ENCODE results near the gene EPB41L5. TPM values are rescaled to one million over a fixed set of nuclear protein-coding genes. Genes with fewer than 3 reads are reported as not detected.
A peak's percentile ranks its signal among the peaks of the same experiment; 100 is the strongest.
"Not testable (repeated sequence)": the region's sequence is repeated elsewhere in the genome, so short reads cannot be mapped to it uniquely, and the experiment has no call there.

EPB41L5 gene
- 93.7 TPM for total RNA-seq
- long read RNA-seq, full-length matches to known transcripts = 89 of 132 reads
- long read RNA-seq, partial matches to known transcripts = 18 of 132 reads
- long read RNA-seq, other reads (novel, unspliced or antisense) = 25 of 132 reads

DNA sequence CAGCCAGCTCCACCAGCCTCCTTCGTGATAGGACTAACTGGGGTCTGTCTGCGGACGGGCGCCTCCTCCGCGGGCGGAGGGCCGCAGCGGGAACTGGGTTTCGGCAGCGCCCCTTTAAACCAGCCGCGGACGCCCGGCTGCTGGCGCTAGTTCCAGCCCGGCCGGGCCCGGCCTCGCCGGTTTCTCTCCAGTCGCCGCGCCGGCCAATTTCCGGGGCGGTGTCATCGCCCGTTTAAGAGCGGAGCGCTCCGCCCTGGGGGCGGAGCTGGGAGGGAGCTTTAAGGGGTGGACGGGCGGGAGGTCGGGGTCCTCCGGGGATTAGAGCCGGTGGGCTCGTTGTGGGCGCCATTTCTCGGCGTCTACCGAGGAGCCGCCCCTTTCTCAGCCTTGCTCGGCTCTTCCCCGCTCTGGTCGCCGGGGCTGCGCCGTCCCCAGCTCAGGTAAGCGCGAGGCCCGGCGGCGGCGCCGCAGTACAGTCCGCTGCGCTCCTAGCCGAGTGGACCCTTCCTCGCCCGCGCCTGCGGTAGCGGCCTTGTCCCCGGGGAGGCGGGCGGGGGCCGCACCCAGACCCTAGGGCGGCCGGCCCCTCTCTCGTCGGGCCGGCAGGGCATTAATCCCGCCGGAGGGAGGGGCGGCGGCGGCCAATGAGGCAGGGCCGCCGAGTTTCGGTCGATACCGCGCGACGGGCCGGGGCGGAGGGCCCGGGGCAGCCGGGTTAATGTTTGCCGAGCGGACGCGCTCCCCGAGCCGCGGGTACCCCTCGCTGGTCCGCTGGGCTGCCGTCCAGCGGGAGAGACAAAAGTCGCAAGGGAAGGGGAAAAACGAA, at the start of gene EPB41L5:
TSS of gene EPB41L5 (plus strand) at position 307 of the 826 bp plus-strand sequence. CDS start 6,008 bp downstream, outside the sequence.
- ATAC-seq = peak; percentile 98
- H3K4me3 ChIP-seq = peak within 1 kb of the TSS; percentile 98
- peak; percentile 95 for DNase-seq
- intact Hi-C loops (cut with DNase I) = no loop called here
- no peaks in the 10 kb centered on the region for H3K36me3 ChIP-seq
- peaks cover 13% of the 10 kb centered on the region for H3K4me1 ChIP-seq
- H3K27ac ChIP-seq = peak within 1 kb of the TSS; percentile 94
- no peak for TF ChIP-seq CTCF (IDR thresholded peaks at IDR 0.05)
- H3K9me3 ChIP-seq = no peaks in the 10 kb centered on the region
- no peaks in the 10 kb centered on the region for H3K27me3 ChIP-seq (ENCODE audit: low read depth)

- H3K9me3 ChIP-seq = no peaks in the 10 kb centered on the region
- H3K27ac ChIP-seq = no peak overlapping the region
- no peaks in the 10 kb centered on the region for H3K4me1 ChIP-seq
- peaks cover 10% of the 10 kb centered on the region for H3K36me3 ChIP-seq
- ATAC-seq = no peak
- H3K4me3 ChIP-seq = no peak overlapping the region
- H3K27me3 ChIP-seq (ENCODE audit: low read depth) = no peaks in the 10 kb centered on the region
- intact Hi-C loops (cut with DNase I) = no loop called here
- no peak for TF ChIP-seq CTCF (IDR thresholded peaks at IDR 0.05)
- no peak for DNase-seq
These were observed 31.0 kb upstream of the EPB41L5 start for GRCh38 chr2:119981896-119982295.

DNA sequence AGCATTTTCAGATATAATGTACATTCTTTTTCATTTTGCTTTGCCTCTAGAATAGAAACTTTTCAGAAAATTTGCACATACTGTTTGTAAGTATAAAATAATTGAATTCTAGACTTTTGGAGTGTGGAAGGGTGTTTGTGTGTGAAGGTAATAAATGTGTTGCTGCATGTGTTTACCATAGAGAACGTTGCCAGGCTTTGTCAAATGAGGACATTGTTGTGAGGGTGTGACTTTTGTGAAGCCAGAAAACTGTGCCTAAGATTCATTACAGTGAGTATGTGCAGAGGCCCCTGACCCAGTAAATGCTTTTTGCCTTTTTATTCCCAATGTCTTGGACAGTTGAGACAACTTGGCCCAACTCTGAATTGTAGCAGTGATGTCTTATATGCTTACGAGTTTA, 30.4 kb upstream of the EPB41L5 start:
- Histone ChIP-seq H3K36me3 (peaks cover 6% of the 10 kb centered on the region), H3K27me3 (ENCODE audit: low read depth) (no peaks in the 10 kb centered on the region), H3K9me3 (no peaks in the 10 kb centered on the region), H3K4me3 (no peak overlapping the region), H3K4me1 (no peaks in the 10 kb centered on the region), H3K27ac (no peak overlapping the region)
- no peak for DNase-seq
- intact Hi-C loops (cut with DNase I) = no loop called here
- no peak for ATAC-seq
- TF ChIP-seq CTCF (IDR thresholded peaks at IDR 0.05) = no peak

- intact Hi-C loops (cut with DNase I) = no loop called here
- TF ChIP-seq CTCF (IDR thresholded peaks at IDR 0.05) = no peak
- H3K9me3 ChIP-seq = no peaks in the 10 kb centered on the region
- H3K4me1 ChIP-seq = no peaks in the 10 kb centered on the region
- no peak overlapping the region for H3K27ac ChIP-seq
- peaks cover under 1% of the 10 kb centered on the region for H3K36me3 ChIP-seq
- ATAC-seq (no peak), DNase-seq (no peak)
- H3K27me3 ChIP-seq (ENCODE audit: low read depth) = no peaks in the 10 kb centered on the region
- no peak overlapping the region for H3K4me3 ChIP-seq
These were observed 29.8 kb upstream of the EPB41L5 start for GRCh38 chr2:119983108-119983507.

GRCh38 chr2:119996148-119996547, 16.7 kb upstream of the EPB41L5 start:
- TF ChIP-seq CTCF (IDR thresholded peaks at IDR 0.05) = no peak
- Histone ChIP-seq H3K9me3 (no peaks in the 10 kb centered on the region), H3K27ac (no peak overlapping the region), H3K27me3 (ENCODE audit: low read depth) (no peaks in the 10 kb centered on the region), H3K36me3 (no peaks in the 10 kb centered on the region), H3K4me1 (no peaks in the 10 kb centered on the region), H3K4me3 (no peak overlapping the region)
- no peak for ATAC-seq
- no peak for DNase-seq
- intact Hi-C loops (cut with DNase I) = no loop called here

DNA sequence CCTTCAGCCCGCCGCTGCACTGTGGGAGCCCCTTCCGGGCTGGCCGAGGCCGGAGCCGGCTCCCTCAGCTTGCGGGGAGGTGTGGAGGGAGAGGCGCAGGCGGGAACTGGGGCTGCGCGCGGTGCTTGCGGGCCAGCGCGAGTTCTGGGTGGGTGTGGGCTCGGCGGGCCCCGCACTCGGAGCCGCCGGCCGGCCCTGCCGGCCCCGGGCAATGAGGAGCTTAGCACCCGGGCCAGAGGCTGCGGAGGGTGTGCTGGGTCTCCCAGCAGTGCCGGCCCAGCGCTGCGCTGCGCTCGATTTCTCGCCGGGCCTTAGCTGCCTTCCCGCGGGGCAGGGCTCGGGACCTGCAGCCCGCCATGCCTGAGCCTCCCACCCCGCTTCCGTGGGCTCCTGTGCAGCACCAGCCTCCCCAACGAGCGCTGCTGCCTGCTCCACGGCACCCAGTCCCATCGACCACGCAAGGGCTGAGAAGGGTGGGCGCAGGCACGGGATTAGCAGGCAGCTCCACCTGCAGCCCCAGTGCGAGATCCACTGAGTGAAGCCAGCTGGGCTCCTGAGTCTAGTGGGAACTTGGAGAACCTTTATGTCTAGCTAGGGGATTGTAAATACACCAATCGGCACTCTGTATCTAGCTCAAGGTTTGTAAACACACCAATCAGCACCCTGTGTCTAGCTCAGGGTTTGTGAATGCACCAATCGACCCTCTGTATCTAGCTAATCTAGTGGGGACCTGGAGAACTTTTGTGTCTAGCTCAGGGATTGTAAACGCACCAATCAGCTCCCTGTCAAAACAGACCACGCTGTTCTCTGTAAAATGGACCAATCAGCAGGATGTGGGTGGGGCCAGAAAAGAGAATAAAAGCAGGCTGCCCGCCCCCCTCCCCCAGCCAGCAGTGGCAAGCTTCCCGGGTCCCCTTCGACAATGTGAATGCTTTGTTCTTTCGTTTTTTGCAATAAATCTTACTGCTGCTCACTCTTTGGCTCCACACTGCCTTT, 15.7 kb upstream of the EPB41L5 start:
- H3K4me3 ChIP-seq; H3K36me3 ChIP-seq; H3K9me3 ChIP-seq; intact Hi-C loops (cut with DNase I); ATAC-seq; H3K4me1 ChIP-seq; DNase-seq; H3K27me3 ChIP-seq (ENCODE audit: low read depth); H3K27ac ChIP-seq: not testable (repeated sequence)

Measured in lower lobe of right lung (tissue), 2 donors.